Measurements from ENCODE around the gene KHDC4.

The KHDC4 gene

GRCh38 chr1:155977690-155978324, 43.6 kb upstream of the KHDC4 start:
- peak; percentile 65 for ATAC-seq

DNA sequence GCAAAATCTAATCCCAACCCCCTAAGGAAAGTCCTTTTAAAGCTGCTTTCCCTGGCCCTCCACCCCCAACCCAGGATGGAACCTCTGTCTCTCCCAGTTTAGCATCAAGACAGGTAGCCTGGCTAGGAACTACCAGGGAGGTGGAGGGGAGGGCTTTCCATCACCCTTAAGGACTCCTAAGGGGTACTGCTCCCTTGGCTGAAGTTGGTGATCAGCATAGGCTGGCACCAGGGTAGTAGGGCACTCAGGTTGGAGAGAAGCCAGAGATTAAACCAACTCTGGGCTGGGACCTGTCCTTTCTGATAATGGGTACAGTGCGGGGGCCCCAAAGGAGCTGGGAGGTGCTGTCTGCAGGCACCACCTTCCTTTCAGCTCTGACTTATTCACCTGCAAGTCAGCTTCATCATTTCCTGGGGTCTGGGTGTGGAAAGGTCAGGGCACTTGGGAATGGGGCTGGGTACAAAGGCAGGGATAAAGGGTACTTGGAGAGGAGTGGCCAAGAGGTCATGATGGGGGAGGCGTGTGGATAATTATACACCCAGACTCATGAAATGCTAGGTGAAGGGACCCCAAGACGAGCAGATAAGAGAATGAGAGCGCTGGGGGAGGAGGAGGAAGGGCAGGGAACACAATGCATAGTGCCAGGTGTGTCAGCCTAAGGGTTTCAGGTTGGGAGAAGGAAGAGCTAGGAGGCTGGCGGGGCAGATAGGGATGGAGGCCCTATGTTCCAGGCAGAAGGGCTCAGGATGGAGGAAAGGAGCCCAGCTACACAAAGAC, 42.9 kb upstream of the KHDC4 start:
- TF ChIP-seq ZC3H10 (CRISPR knock-in tag; IDR thresholded peaks at IDR 0.05), result no peak
- no peak for TF ChIP-seq ZNF70 (CRISPR knock-in tag; IDR thresholded peaks at IDR 0.05)

More at GRCh38 chr1:155977690-155978324, 43.6 kb upstream of the KHDC4 start:
- no peak for TF ChIP-seq PPARA (CRISPR knock-in tag; IDR thresholded peaks at IDR 0.05; ENCODE audit: borderline replicate concordance)
- TF ChIP-seq ZNF565 (CRISPR knock-in tag; conservative IDR thresholded peaks at IDR 0.05; ENCODE audit: low read depth), result no peak
- TF ChIP-seq CSDC2 (CRISPR knock-in tag; IDR thresholded peaks at IDR 0.05), result no peak
- no peak for TF ChIP-seq ZNF8 (CRISPR knock-in tag; IDR thresholded peaks at IDR 0.05)
- no peak for TF ChIP-seq OSR1 (CRISPR knock-in tag; IDR thresholded peaks at IDR 0.05)
- no peak for TF ChIP-seq ESRRG (CRISPR knock-in tag; IDR thresholded peaks at IDR 0.05)
- no peak for TF ChIP-seq ZC3H10 (CRISPR knock-in tag; IDR thresholded peaks at IDR 0.05)
- no peak for TF ChIP-seq POU6F1 (CRISPR knock-in tag; IDR thresholded peaks at IDR 0.05; ENCODE audit: borderline replicate concordance, low read depth)
- TF ChIP-seq SNAI2 (CRISPR knock-in tag; IDR thresholded peaks at IDR 0.05), result no peak
- TF ChIP-seq, protein P1, sequence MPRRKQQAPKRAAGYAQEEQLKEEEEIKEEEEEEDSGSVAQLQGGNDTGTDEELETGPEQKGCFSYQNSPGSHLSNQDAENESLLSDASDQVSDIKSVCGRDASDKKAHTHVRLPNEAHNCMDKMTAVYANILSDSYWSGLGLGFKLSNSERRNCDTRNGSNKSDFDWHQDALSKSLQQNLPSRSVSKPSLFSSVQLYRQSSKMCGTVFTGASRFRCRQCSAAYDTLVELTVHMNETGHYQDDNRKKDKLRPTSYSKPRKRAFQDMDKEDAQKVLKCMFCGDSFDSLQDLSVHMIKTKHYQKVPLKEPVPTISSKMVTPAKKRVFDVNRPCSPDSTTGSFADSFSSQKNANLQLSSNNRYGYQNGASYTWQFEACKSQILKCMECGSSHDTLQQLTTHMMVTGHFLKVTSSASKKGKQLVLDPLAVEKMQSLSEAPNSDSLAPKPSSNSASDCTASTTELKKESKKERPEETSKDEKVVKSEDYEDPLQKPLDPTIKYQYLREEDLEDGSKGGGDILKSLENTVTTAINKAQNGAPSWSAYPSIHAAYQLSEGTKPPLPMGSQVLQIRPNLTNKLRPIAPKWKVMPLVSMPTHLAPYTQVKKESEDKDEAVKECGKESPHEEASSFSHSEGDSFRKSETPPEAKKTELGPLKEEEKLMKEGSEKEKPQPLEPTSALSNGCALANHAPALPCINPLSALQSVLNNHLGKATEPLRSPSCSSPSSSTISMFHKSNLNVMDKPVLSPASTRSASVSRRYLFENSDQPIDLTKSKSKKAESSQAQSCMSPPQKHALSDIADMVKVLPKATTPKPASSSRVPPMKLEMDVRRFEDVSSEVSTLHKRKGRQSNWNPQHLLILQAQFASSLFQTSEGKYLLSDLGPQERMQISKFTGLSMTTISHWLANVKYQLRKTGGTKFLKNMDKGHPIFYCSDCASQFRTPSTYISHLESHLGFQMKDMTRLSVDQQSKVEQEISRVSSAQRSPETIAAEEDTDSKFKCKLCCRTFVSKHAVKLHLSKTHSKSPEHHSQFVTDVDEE (CRISPR knock-in tag; IDR thresholded peaks at IDR 0.05), result no peak
- no peak for TF ChIP-seq BACH2 (CRISPR knock-in tag; IDR thresholded peaks at IDR 0.05; ENCODE audit: borderline replicate concordance)
- TF ChIP-seq TOX (CRISPR knock-in tag; IDR thresholded peaks at IDR 0.05; ENCODE audit: borderline replicate concordance), result no peak
- TF ChIP-seq ZNF70 (CRISPR knock-in tag; IDR thresholded peaks at IDR 0.05), result no peak
- no peak for TF ChIP-seq TCF4 (CRISPR knock-in tag; IDR thresholded peaks at IDR 0.05; ENCODE audit: borderline replicate concordance)
- no peak for TF ChIP-seq ZFP30 (CRISPR knock-in tag; IDR thresholded peaks at IDR 0.05)
- no peak for TF ChIP-seq CSRNP3 (CRISPR knock-in tag; IDR thresholded peaks at IDR 0.05)
- TF ChIP-seq CREB5 (CRISPR knock-in tag; IDR thresholded peaks at IDR 0.05; ENCODE audit: low read depth), result no peak
- no peak for TF ChIP-seq GLIS3 (CRISPR knock-in tag; IDR thresholded peaks at IDR 0.05)

GRCh38 chr1:155976062-155976912, 42.1 kb upstream of the KHDC4 start:
- peak; percentile 18; the same call in 2 of the 3 replicates for ATAC-seq
- no peak for TF ChIP-seq GLIS3 (CRISPR knock-in tag; IDR thresholded peaks at IDR 0.05)
- no peak for TF ChIP-seq BACH2 (CRISPR knock-in tag; IDR thresholded peaks at IDR 0.05; ENCODE audit: borderline replicate concordance)
- no peak for TF ChIP-seq ZNF70 (CRISPR knock-in tag; IDR thresholded peaks at IDR 0.05)
- TF ChIP-seq RARB (CRISPR knock-in tag; IDR thresholded peaks at IDR 0.05), result no peak
- TF ChIP-seq PPARA (CRISPR knock-in tag; IDR thresholded peaks at IDR 0.05; ENCODE audit: borderline replicate concordance), result no peak
- TF ChIP-seq, protein P1 (CRISPR knock-in tag; IDR thresholded peaks at IDR 0.05), result no peak
- TF ChIP-seq ZNF8 (CRISPR knock-in tag; IDR thresholded peaks at IDR 0.05), result no peak
- TF ChIP-seq ZNF565 (CRISPR knock-in tag; conservative IDR thresholded peaks at IDR 0.05; ENCODE audit: low read depth), result no peak
- no peak for TF ChIP-seq PATZ1 (CRISPR knock-in tag; IDR thresholded peaks at IDR 0.05; ENCODE audit: borderline replicate concordance)
- TF ChIP-seq TCF4 (CRISPR knock-in tag; IDR thresholded peaks at IDR 0.05; ENCODE audit: borderline replicate concordance), result no peak
- no peak for TF ChIP-seq ESRRG (CRISPR knock-in tag; IDR thresholded peaks at IDR 0.05)
- TF ChIP-seq CREB5 (CRISPR knock-in tag; IDR thresholded peaks at IDR 0.05; ENCODE audit: low read depth), result no peak

More for the DNA sequence above, 42.9 kb upstream of the KHDC4 start:
- ATAC-seq, result peak; percentile 46

Measured in SK-N-SH treated with all-trans-retinoic acid at 6 μM for 48 hours (cell line).